H1 (cell line): ENCODE results near the gene SLC26A9. TPM values are rescaled to one million over a fixed set of nuclear protein-coding genes. Genes with fewer than 3 reads are reported as not detected.

ENCODE experiments used
- CBX8 ChIP-seq: fragments of 300-800, 300-1000 bp; sonication (generic); IDR thresholded peaks from 2 replicates; pipeline ENCODE4 v1.7.1; 2016; ENCODE audit warnings: low read depth, low read length, borderline replicate concordance
- CHD1 ChIP-seq: IDR thresholded peaks from 2 replicates; pipeline ENCODE4 v1.6.1; 2012; ENCODE audit warnings: low read depth, low read length, improper control_type of control experiment
- EGR1 ChIP-seq: IDR thresholded peaks from 2 replicates; pipeline ENCODE4 v1.6.1; 2011; ENCODE audit warnings: low read depth, low read length, borderline replicate concordance
- FOSL1 ChIP-seq: IDR thresholded peaks from 2 replicates; pipeline ENCODE4 v1.6.1; 2011; ENCODE audit warnings: mild to moderate bottlenecking, low read depth, low read length, moderate library complexity; ENCODE audit not compliant: insufficient read depth
- GABPA ChIP-seq: IDR thresholded peaks from 2 replicates; pipeline ENCODE4 v1.6.1; 2011; ENCODE audit warnings: mild to moderate bottlenecking, low read length, moderate library complexity, borderline replicate concordance; ENCODE audit not compliant: insufficient read depth
- GTF2F1 ChIP-seq: IDR thresholded peaks from 2 replicates; pipeline ENCODE4 v1.6.1; 2012; ENCODE audit warnings: low read depth, low read length, improper control_type of control experiment, borderline replicate concordance
- KDM1A ChIP-seq: fragments of 200-600, 300-600 bp; sonication (generic); IDR thresholded peaks from 2 replicates; pipeline ENCODE4 v1.7.1; 2016; ENCODE audit warnings: mild to moderate bottlenecking, low read length, borderline replicate concordance
- POLR2AphosphoS5 ChIP-seq: IDR thresholded peaks from 2 replicates; pipeline ENCODE4 v1.6.1; 2011; ENCODE audit warnings: low read depth, low read length
- RAD21 ChIP-seq, 2 experiments: IDR thresholded peaks in 1 of 2; conservative IDR thresholded peaks in 1 of 2; 2 replicates each; pipeline ENCODE4 v1.6.1; 2011; ENCODE audit warnings: low read depth in 2 of 2, low read length in 2 of 2, improper control_type of control experiment in 1 of 2, inconsistent platforms in 1 of 2, mild to moderate bottlenecking in 1 of 2, moderate library complexity in 1 of 2
- RFX5 ChIP-seq: IDR thresholded peaks from 2 replicates; pipeline ENCODE4 v1.6.1; 2011; ENCODE audit warnings: low read depth, low read length, improper control_type of control experiment, borderline replicate concordance
- SIRT6 ChIP-seq: IDR thresholded peaks from one replicate; pipeline ENCODE4 v1.7.1; 2012; ENCODE audit warnings: low read length, inconsistent platforms
- SIX5 ChIP-seq: IDR thresholded peaks from 2 replicates; pipeline ENCODE4 v1.6.1; 2011; ENCODE audit warnings: mild to moderate bottlenecking, low read depth, low read length
- SP2 ChIP-seq: IDR thresholded peaks from 2 replicates; pipeline ENCODE4 v1.6.1; 2012; ENCODE audit warnings: mild to moderate bottlenecking, low read length, inconsistent platforms
- TCF12 ChIP-seq: IDR thresholded peaks from 2 replicates; pipeline ENCODE4 v1.6.1; 2011; ENCODE audit warnings: low read depth, mild to moderate bottlenecking, low read length
- polyA plus RNA-seq, 7 experiments: library from polyadenylated mRNA; depleted of rRNA in 3 of 7; stranded (reverse) in 5 of 7; unstranded in 2 of 7; fragments of >200 nt in 5 of 7; fragments of 200-250 nt in 2 of 7; gene quantifications; 1 replicate in 5 of 7; 2 replicates in 1 of 7; 4 replicates in 1 of 7; pipeline versions ENCODE4 v1.2.1 to v1.2.3, GENCODE V29; 2011 to 2013; ENCODE audit warnings: missing spikeins in 2 of 7, mixed read lengths in 2 of 7
- total RNA-seq: library from RNA; stranded (reverse); fragmentation: NEBNext Ultra II Directional; extraction: Animal tissue kit (Norgen Biotek cat#: 25700); gene quantifications from 2 replicates; pipeline ENCODE4 v1.2.1, GENCODE V29; 2021

Gene SLC26A9
- total and polyA plus RNA-seq, 2 of the 8 experiments (the other 6 are each of a cell fraction or from before 2014, with no cell fraction given) = not detected

- TF ChIP-seq RAD21 (IDR thresholded peaks at IDR 0.05 in 1 of 2, conservative IDR thresholded peaks at IDR 0.05 in 1 of 2; ENCODE audit: low read depth in 2 of 2, low read length in 2 of 2) = peak in 1 of 2 experiments; percentile 23; a peak in 1 of 4 replicates
- TF ChIP-seq POLR2AphosphoS5 = no peak
- no peak for TF ChIP-seq GABPA
- no peak for TF ChIP-seq SIRT6
- 0 out of 2 replicates have a peak, but pooled peaks have one; percentile 34 for TF ChIP-seq TCF12
- no peak for TF ChIP-seq SIX5
- TF ChIP-seq KDM1A = no peak
- TF ChIP-seq GTF2F1 = no peak
- no peak for TF ChIP-seq CBX8
- no peak for TF ChIP-seq CHD1
- no peak for TF ChIP-seq SP2
- TF ChIP-seq EGR1 = no peak
- no peak for TF ChIP-seq FOSL1
- no peak for TF ChIP-seq RFX5
Observed at GRCh38 chr1:205939690-205940330, 3.4 kb downstream of the SLC26A9 start (continued).
